ENCODE measurements around the gene KCNMB2.

- TF ChIP-seq CTCF (optimal IDR thresholded peaks at IDR 0.05 in 1 of 3, IDR thresholded peaks at IDR 0.05 in 1 of 3, conservative IDR thresholded peaks at IDR 0.05 in 1 of 3; ENCODE audit: extremely low read depth in 1 of 3, insufficient read depth in 2 of 3, low read length in 3 of 3) (no peak), EZH2 (IDR thresholded peaks at IDR 0.05; ENCODE audit: low read length) (no peak)
Observed at GRCh38 chr3:178510496-178510895, 25.7 kb upstream of the KCNMB2 start.

Measured in keratinocyte (primary cell).